ENCODE results near the gene C10orf67. TPM values are rescaled to one million over a fixed set of nuclear protein-coding genes. Genes with fewer than 3 reads are reported as not detected.
"Not testable (repeated sequence)": the region's sequence is repeated elsewhere in the genome, so short reads cannot be mapped to it uniquely, and the experiment has no call there.

The C10orf67 gene
- total and polyA plus RNA-seq, 2 experiments from 2014 or later, result 0.16 TPM; not detected in 1

GRCh38 chr10:23310404-23310803, 34.2 kb downstream of the C10orf67 start:
- H3K4me2 ChIP-seq, result no peak overlapping the region
- H3K4me3 ChIP-seq, result no peak overlapping the region
- H4K20me1 ChIP-seq (replicated peaks; ENCODE audit: insufficient read depth), result no peaks in the 10 kb centered on the region; the same call in 1 of the 2 replicates
- H3K27me3 Mint-ChIP-seq (ENCODE audit: insufficient read depth, low read depth, poor library complexity), result peaks cover 3% of the 10 kb centered on the region
- no peaks in the 10 kb centered on the region for H3K9me2 ChIP-seq (ENCODE audit: insufficient read depth)
- H3K27me3 ChIP-seq (ENCODE audit: insufficient read depth), result no peaks in the 10 kb centered on the region
- no peak for TF ChIP-seq NANOG (IDR thresholded peaks at IDR 0.05; ENCODE audit: borderline replicate concordance)
- no peak for TF ChIP-seq ZNF462 (CRISPR knock-in tag; IDR thresholded peaks at IDR 0.05)
- no peak for TF ChIP-seq ZNF331 (CRISPR knock-in tag; IDR thresholded peaks at IDR 0.05; ENCODE audit: low read depth)
- H3K27ac Mint-ChIP-seq, result no peak overlapping the region
- H2AFZ ChIP-seq, result no peak overlapping the region
- no peaks in the 10 kb centered on the region for H3K36me3 ChIP-seq (ENCODE audit: insufficient read depth)
- DNase-seq (ENCODE audit: low spot score) (no peak), ATAC-seq (no peak)
- no peaks in the 10 kb centered on the region for H3K4me1 Mint-ChIP-seq
- H3K4me1 ChIP-seq (ENCODE audit: insufficient read depth), result no peaks in the 10 kb centered on the region
- no peaks in the 10 kb centered on the region for H3K79me2 ChIP-seq (replicated peaks; ENCODE audit: insufficient read depth)
- H3K27ac ChIP-seq (ENCODE audit: low read depth), result no peak overlapping the region
- H3K36me3 Mint-ChIP-seq (ENCODE audit: low read depth), result no peaks in the 10 kb centered on the region
- peaks cover 2% of the 10 kb centered on the region; the same call in 2 of the 3 replicates for H3K9me3 Mint-ChIP-seq
- H3K4me3 Mint-ChIP-seq, result no peak overlapping the region
- no peaks in the 10 kb centered on the region for H3F3A ChIP-seq (replicated peaks; ENCODE audit: low read depth)

- H3F3A ChIP-seq (replicated peaks; ENCODE audit: low read depth); H3K36me3 ChIP-seq (ENCODE audit: insufficient read depth); H3K9me2 ChIP-seq (ENCODE audit: insufficient read depth); H4K20me1 ChIP-seq (replicated peaks; ENCODE audit: insufficient read depth); DNase-seq (ENCODE audit: low spot score); H3K27me3 Mint-ChIP-seq (ENCODE audit: insufficient read depth, low read depth, poor library complexity); H3K4me2 ChIP-seq; H3K27ac Mint-ChIP-seq; H3K9me3 Mint-ChIP-seq; H3K4me1 ChIP-seq (ENCODE audit: insufficient read depth); H3K36me3 Mint-ChIP-seq (ENCODE audit: low read depth); H3K79me2 ChIP-seq (replicated peaks; ENCODE audit: insufficient read depth); H3K27me3 ChIP-seq (ENCODE audit: insufficient read depth); H3K4me3 ChIP-seq; H3K27ac ChIP-seq (ENCODE audit: low read depth); H3K4me3 Mint-ChIP-seq; ATAC-seq; H2AFZ ChIP-seq; H3K4me1 Mint-ChIP-seq: not testable (repeated sequence)
Measured at GRCh38 chr10:23299961-23300360, 44.6 kb downstream of the C10orf67 start.
